Activated CD8-positive, alpha-beta T cell treated with anti-CD3 and anti-CD28 coated beads for 36 hours (primary cell): ENCODE measurements around the gene STAC. TPM values are rescaled to one million over a fixed set of nuclear protein-coding genes. Genes with fewer than 3 reads are reported as not detected.

ENCODE experiments used
- ATAC-seq: fragments of 200-7000 bp; cut with Tn5 transposase; one replicate; pipeline ENCODE4 v1.10.0; 2021; ENCODE audit warnings: mild to moderate bottlenecking, moderate library complexity
- CTCF ChIA-PET: fragments of 350-600 bp; sonication (Branson Sonifier 250); formaldehyde crosslinking; loops from one replicate; lab custom pipeline; 2021; ENCODE audit warnings: antibody characterized with exemption; lab: Charles Lee
- POLR2A ChIA-PET: fragments of 350-600 bp; sonication (Branson Sonifier 250); formaldehyde crosslinking; loops from one replicate; lab custom pipeline; 2021; ENCODE audit warnings: antibody characterized with exemption; lab: Charles Lee
- DNase-seq: peaks from one replicate; pipeline ENCODE4 v3.0.0-alpha.2; 2020
- H3K27ac Mint-ChIP-seq: one replicate; pipeline ENCODE4 v1.8.0; 2021; ENCODE audit warnings: mild to moderate bottlenecking, mixed read lengths
- H3K27me3 Mint-ChIP-seq: one replicate; pipeline ENCODE4 v1.8.0; 2021; ENCODE audit warnings: mixed read lengths
- H3K36me3 Mint-ChIP-seq: one replicate; pipeline ENCODE4 v1.8.0; 2021; ENCODE audit warnings: low read depth, mixed read lengths
- H3K4me1 Mint-ChIP-seq: one replicate; pipeline ENCODE4 v1.8.0; 2021; ENCODE audit warnings: low read depth, mixed read lengths
- H3K4me3 Mint-ChIP-seq: one replicate; pipeline ENCODE4 v1.8.0; 2021; ENCODE audit warnings: mild to moderate bottlenecking, moderate library complexity, mixed read lengths
- H3K9me3 Mint-ChIP-seq: one replicate; pipeline ENCODE4 v1.8.0; 2021; ENCODE audit warnings: mixed read lengths
- intact Hi-C: fragments of 100-400 bp; cut with micrococcal nuclease; formaldehyde crosslinking; loops from one replicate; pipeline ENCODE4 v1.10.0; 2022
- total RNA-seq, 2 experiments: library from RNA; stranded (reverse); gene quantifications; one replicate each; pipeline ENCODE4 v1.2.3, GENCODE V29; 2021
- TF ChIP-seq, protein P1 (sequence below): fragments of 200-600 bp; IDR thresholded peaks from one replicate; pipeline ENCODE4 v1.8.0; 2022; ENCODE audit warnings: antibody characterized with exemption, mild to moderate bottlenecking

The STAC gene
- total RNA-seq, 2 experiments from 2014 or later = not detected

DNA sequence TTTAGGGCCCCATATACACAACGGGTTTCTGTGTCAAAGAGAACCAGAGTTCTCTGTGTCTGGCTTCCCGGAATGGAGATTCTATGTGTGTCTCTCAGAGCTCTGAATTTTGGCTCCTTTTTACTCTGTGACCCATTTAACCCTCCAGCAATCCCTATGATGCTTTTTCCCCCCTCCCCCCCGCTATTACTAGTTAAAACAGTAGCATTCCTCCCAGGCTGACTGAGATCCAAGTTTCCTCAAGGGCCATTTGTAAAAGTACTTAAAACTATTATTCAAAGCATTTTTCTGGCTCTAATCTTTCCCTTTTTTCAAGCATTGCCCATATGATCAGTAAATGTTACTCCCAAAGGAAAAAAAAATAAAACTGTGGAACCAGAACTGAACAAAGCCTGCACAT is 6.6 kb upstream of the STAC start:
- POLR2A ChIA-PET = no interaction called here
- intact Hi-C loops = no loop called here
- H3K9me3 Mint-ChIP-seq = no peaks in the 10 kb centered on the region
- no peak overlapping the region for H3K27ac Mint-ChIP-seq
- no peaks in the 10 kb centered on the region for H3K36me3 Mint-ChIP-seq
- ATAC-seq (no peak), DNase-seq (no peak)
- TF ChIP-seq, protein P1, sequence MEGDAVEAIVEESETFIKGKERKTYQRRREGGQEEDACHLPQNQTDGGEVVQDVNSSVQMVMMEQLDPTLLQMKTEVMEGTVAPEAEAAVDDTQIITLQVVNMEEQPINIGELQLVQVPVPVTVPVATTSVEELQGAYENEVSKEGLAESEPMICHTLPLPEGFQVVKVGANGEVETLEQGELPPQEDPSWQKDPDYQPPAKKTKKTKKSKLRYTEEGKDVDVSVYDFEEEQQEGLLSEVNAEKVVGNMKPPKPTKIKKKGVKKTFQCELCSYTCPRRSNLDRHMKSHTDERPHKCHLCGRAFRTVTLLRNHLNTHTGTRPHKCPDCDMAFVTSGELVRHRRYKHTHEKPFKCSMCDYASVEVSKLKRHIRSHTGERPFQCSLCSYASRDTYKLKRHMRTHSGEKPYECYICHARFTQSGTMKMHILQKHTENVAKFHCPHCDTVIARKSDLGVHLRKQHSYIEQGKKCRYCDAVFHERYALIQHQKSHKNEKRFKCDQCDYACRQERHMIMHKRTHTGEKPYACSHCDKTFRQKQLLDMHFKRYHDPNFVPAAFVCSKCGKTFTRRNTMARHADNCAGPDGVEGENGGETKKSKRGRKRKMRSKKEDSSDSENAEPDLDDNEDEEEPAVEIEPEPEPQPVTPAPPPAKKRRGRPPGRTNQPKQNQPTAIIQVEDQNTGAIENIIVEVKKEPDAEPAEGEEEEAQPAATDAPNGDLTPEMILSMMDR = no peak
- CTCF ChIA-PET = no interaction called here
- H3K4me3 Mint-ChIP-seq = no peak overlapping the region
- peaks cover 6% of the 10 kb centered on the region for H3K27me3 Mint-ChIP-seq
- H3K4me1 Mint-ChIP-seq = no peaks in the 10 kb centered on the region

GRCh38 chr3:36379872-36380220 is 458 bp upstream of the STAC start:
- H3K4me1 Mint-ChIP-seq = peaks cover 5% of the 10 kb centered on the region
- CTCF ChIA-PET = no interaction called here
- H3K4me3 Mint-ChIP-seq = no peak overlapping the region
- intact Hi-C loops = no loop called here
- POLR2A ChIA-PET = no interaction called here
- peaks cover 28% of the 10 kb centered on the region for H3K27me3 Mint-ChIP-seq
- TF ChIP-seq, protein P1 = no peak
- H3K27ac Mint-ChIP-seq = no peak overlapping the region
- H3K36me3 Mint-ChIP-seq = no peaks in the 10 kb centered on the region
- no peaks in the 10 kb centered on the region for H3K9me3 Mint-ChIP-seq
- ATAC-seq = no peak
- no peak for DNase-seq

DNA sequence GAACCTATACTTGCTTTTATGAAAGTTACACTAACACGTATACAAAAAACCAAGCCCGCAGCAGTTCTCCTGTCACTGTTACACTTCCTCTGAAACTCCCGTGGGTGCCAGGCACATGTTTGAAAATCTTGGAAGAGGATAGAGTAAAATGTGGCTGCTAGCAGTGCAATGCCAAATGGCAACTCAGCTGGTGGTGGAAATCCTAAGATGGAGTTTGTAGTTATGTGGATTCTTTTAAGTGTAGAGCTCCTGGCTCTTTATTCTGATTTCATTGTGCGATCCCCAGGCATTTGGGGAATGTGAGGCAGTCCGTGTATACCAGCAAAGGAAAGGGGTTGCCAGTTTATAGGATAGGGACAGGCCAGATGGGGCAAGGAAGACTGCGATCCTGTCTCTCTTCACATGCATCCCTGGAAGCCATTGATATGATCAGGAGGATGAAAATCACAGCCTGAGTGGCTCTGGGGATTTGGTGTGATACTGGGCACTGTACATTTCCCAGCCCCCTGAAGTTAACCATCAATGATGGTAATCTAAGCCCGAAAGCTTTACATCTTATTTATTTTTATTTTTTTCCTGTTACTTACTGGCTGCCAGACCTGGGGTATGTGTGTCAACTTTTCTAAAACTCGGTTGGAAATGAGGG is 1.1 kb downstream of the STAC start:
- H3K36me3 Mint-ChIP-seq = no peaks in the 10 kb centered on the region
- peaks cover 25% of the 10 kb centered on the region for H3K27me3 Mint-ChIP-seq
- DNase-seq = no peak
- no peak overlapping the region for H3K4me3 Mint-ChIP-seq
- peaks cover 5% of the 10 kb centered on the region for H3K4me1 Mint-ChIP-seq
- intact Hi-C loops = no loop called here
- no peak for ATAC-seq
- CTCF ChIA-PET = no interaction called here
- TF ChIP-seq, protein P1 = no peak
- POLR2A ChIA-PET = no interaction called here
- H3K27ac Mint-ChIP-seq = no peak overlapping the region
- no peaks in the 10 kb centered on the region for H3K9me3 Mint-ChIP-seq

- ChIA-PET CTCF (no interaction called here), POLR2A (no interaction called here)
- H3K9me3 Mint-ChIP-seq = no peaks in the 10 kb centered on the region
- TF ChIP-seq, protein P1 = no peak
- no peak overlapping the region for H3K4me3 Mint-ChIP-seq
- DNase-seq (no peak), ATAC-seq (no peak)
- no peak overlapping the region for H3K27ac Mint-ChIP-seq
- no peaks in the 10 kb centered on the region for H3K4me1 Mint-ChIP-seq
- peaks cover 8% of the 10 kb centered on the region for H3K27me3 Mint-ChIP-seq
- intact Hi-C loops = no loop called here
- H3K36me3 Mint-ChIP-seq = no peaks in the 10 kb centered on the region
Measured at GRCh38 chr3:36393563-36393962, 13.3 kb downstream of the STAC start.

GRCh38 chr3:36394176-36394575 is 13.9 kb downstream of the STAC start:
- Mint-ChIP-seq H3K4me3 (no peak overlapping the region), H3K9me3 (no peaks in the 10 kb centered on the region), H3K4me1 (no peaks in the 10 kb centered on the region), H3K36me3 (no peaks in the 10 kb centered on the region), H3K27me3 (peaks cover 8% of the 10 kb centered on the region), H3K27ac (no peak overlapping the region)
- TF ChIP-seq, protein P1 = no peak
- POLR2A ChIA-PET = no interaction called here
- intact Hi-C loops = no loop called here
- DNase-seq = no peak
- no peak for ATAC-seq
- CTCF ChIA-PET = no interaction called here
